SK-N-SH treated with all-trans-retinoic acid at 6 μM for 48 hours (cell line): ENCODE data around the gene LGI1.

Experiments used
- ATAC-seq: fragments of 200-7000 bp; cut with Tn5 transposase; 3 replicates; pipeline ENCODE4 v1.9.1; 2020; ENCODE audit warnings: mild to moderate bottlenecking, moderate library complexity
- BACH2 ChIP-seq: fragments of 250-450 bp; sonication (Bioruptor Pico); IDR thresholded peaks from 2 replicates; pipeline ENCODE4 v1.9.0; 2021; ENCODE audit warnings: mild to moderate bottlenecking, borderline replicate concordance
- CSDC2 ChIP-seq: fragments of 250-450 bp; sonication (Bioruptor Pico); IDR thresholded peaks from 2 replicates; pipeline ENCODE4 v1.5.0; 2020; ENCODE audit warnings: mild to moderate bottlenecking, moderate library complexity
- CSRNP3 ChIP-seq: fragments of 250-450 bp; sonication (Bioruptor Pico); IDR thresholded peaks from 2 replicates; pipeline ENCODE4 v1.5.1; 2021; ENCODE audit warnings: mild to moderate bottlenecking, moderate library complexity
- ESRRG ChIP-seq: fragments of 250-450 bp; sonication (Bioruptor Pico); IDR thresholded peaks from 2 replicates; pipeline ENCODE4 v1.6.1; 2021; ENCODE audit warnings: mild to moderate bottlenecking
- GLIS3 ChIP-seq: fragments of 250-450 bp; sonication (Bioruptor Pico); IDR thresholded peaks from 2 replicates; pipeline ENCODE4 v1.5.0; 2020; ENCODE audit warnings: mild to moderate bottlenecking, moderate library complexity
- ISL1 ChIP-seq: fragments of 250-450 bp; sonication (Bioruptor Pico); IDR thresholded peaks from 2 replicates; pipeline ENCODE4 v2.1.2; 2022; ENCODE audit warnings: mild to moderate bottlenecking, moderate library complexity
- OSR1 ChIP-seq: fragments of 250-450 bp; sonication (Bioruptor Pico); IDR thresholded peaks from 2 replicates; pipeline ENCODE4 v1.8.0; 2022; ENCODE audit warnings: moderate library complexity, mild to moderate bottlenecking, inconsistent platforms
- PATZ1 ChIP-seq: fragments of 250-450 bp; sonication (Bioruptor Pico); IDR thresholded peaks from 2 replicates; pipeline ENCODE4 v1.8.0; 2020; ENCODE audit warnings: mild to moderate bottlenecking, moderate library complexity, borderline replicate concordance
- POU6F1 ChIP-seq: fragments of 250-450 bp; sonication (Bioruptor Pico); IDR thresholded peaks from 2 replicates; pipeline ENCODE4 v1.8.0; 2021; ENCODE audit warnings: low read depth, mild to moderate bottlenecking, moderate library complexity, borderline replicate concordance
- PPARA ChIP-seq: fragments of 250-450 bp; sonication (Bioruptor Pico); IDR thresholded peaks from 2 replicates; pipeline ENCODE4 v1.5.0; 2020; ENCODE audit warnings: mild to moderate bottlenecking, borderline replicate concordance
- RARB ChIP-seq: fragments of 250-450 bp; sonication (Bioruptor Pico); IDR thresholded peaks from 2 replicates; pipeline ENCODE4 v1.8.0; 2021; ENCODE audit warnings: mild to moderate bottlenecking, moderate library complexity
- SNAI2 ChIP-seq: fragments of 250-450 bp; sonication (Bioruptor Pico); IDR thresholded peaks from 2 replicates; pipeline ENCODE4 v1.5.0; 2020; ENCODE audit warnings: mild to moderate bottlenecking, moderate library complexity
- TOX ChIP-seq: fragments of 250-450 bp; sonication (Bioruptor Pico); IDR thresholded peaks from 2 replicates; pipeline ENCODE4 v1.8.0; 2021; ENCODE audit warnings: mild to moderate bottlenecking, moderate library complexity, borderline replicate concordance
- ZC3H10 ChIP-seq: fragments of 250-450 bp; sonication (Bioruptor Pico); IDR thresholded peaks from 2 replicates; pipeline ENCODE4 v1.5.1; 2021; ENCODE audit warnings: mild to moderate bottlenecking, moderate library complexity
- ZFP3 ChIP-seq: fragments of 250-450 bp; sonication (Bioruptor Pico); IDR thresholded peaks from 2 replicates; pipeline ENCODE4 v1.5.0; 2020; ENCODE audit warnings: mild to moderate bottlenecking, moderate library complexity
- ZFP30 ChIP-seq: fragments of 450-650 bp; formaldehyde crosslinking; IDR thresholded peaks from 2 replicates; pipeline ENCODE4 v1.5.0; 2022; ENCODE audit warnings: mild to moderate bottlenecking, moderate library complexity
- ZNF565 ChIP-seq: fragments of 450-650 bp; formaldehyde crosslinking; conservative IDR thresholded peaks from 2 replicates; pipeline ENCODE4 v1.5.0; 2020; ENCODE audit warnings: low read depth, mild to moderate bottlenecking, moderate library complexity
- ZNF70 ChIP-seq: fragments of 450-650 bp; formaldehyde crosslinking; IDR thresholded peaks from 2 replicates; pipeline ENCODE4 v1.5.0; 2020; ENCODE audit warnings: mild to moderate bottlenecking, moderate library complexity
- ZNF8 ChIP-seq: fragments of 450-650 bp; formaldehyde crosslinking; IDR thresholded peaks from 2 replicates; pipeline ENCODE4 v1.5.0; 2020; ENCODE audit warnings: mild to moderate bottlenecking, moderate library complexity
- TF ChIP-seq, protein P1 (sequence below): fragments of 250-450 bp; sonication (Bioruptor Pico); IDR thresholded peaks from 2 replicates; pipeline ENCODE4 v1.5.0; 2020; ENCODE audit warnings: mild to moderate bottlenecking, moderate library complexity
- TF ChIP-seq, protein P2 (sequence below): fragments of 250-450 bp; sonication (Bioruptor Pico); IDR thresholded peaks from 2 replicates; pipeline ENCODE4 v1.5.1; 2020; ENCODE audit warnings: low read depth, mild to moderate bottlenecking, moderate library complexity

LGI1 gene

DNA sequence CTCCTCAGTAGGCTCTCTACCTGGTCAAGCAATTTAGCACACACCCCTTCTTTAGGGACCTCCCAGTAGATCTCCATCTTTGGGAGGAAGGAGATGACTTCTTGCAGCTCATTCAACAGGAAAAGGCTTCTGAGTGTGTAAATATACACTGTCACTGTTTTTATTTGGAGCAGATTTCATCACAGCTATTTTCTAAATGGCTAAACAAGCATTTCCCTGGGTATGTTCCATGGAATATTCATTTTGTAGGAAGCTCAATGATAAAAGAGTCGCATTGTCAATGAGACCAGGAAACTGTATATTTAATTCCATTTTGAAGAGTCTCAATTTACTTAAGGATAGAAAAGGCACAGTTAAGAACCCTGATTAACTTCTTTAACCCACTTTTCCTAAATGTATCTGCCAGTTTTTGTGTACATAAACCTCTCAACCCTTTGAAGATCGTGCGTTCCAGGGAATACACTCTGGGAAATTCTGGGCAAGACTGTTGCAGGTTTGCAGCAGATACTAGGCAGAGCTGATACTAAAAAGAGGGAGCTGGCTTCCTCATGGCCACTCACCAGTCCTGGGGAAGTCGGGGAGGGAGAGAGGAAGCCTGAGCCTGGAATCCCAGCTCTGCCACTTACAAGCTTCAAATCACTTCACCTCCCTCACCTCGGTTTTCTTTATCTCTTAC lies 10.1 kb downstream of the LGI1 start (continued):
- TF ChIP-seq PPARA (CRISPR knock-in tag) (no peak), ISL1 (no peak), RARB (CRISPR knock-in tag) (no peak), ZC3H10 (CRISPR knock-in tag) (no peak), ZNF565 (no peak)

DNA sequence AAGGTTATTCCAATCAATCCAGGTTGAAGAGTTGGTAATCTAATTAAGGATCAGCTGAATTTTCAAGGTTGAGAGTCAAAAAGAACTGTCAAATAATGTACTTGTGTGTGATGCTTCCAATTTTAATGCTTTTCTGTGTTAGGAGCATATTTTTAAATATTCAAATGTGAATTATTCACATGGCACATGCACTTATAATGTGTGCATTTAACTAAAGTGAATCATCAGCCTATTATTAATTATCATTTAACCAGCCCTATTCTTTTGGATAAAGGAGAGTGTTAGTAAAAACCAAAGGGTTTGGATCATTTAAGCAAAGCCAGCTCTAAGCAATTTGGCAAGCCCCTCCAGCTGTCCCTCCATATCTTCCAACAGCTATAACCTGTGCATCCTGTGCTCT lies 11.2 kb downstream of the LGI1 start:
- TF ChIP-seq ZFP30 (CRISPR knock-in tag) (no peak), BACH2 (CRISPR knock-in tag) (no peak), ZNF70 (no peak), ZFP3 (CRISPR knock-in tag) (no peak), PATZ1 (CRISPR knock-in tag) (no peak), CSDC2 (CRISPR knock-in tag) (no peak), ISL1 (no peak), ZNF8 (no peak), ZNF565 (no peak), OSR1 (no peak), SNAI2 (CRISPR knock-in tag) (no peak), TOX (no peak), ZC3H10 (CRISPR knock-in tag) (no peak), ESRRG (CRISPR knock-in tag) (no peak)
- TF ChIP-seq, protein P1, sequence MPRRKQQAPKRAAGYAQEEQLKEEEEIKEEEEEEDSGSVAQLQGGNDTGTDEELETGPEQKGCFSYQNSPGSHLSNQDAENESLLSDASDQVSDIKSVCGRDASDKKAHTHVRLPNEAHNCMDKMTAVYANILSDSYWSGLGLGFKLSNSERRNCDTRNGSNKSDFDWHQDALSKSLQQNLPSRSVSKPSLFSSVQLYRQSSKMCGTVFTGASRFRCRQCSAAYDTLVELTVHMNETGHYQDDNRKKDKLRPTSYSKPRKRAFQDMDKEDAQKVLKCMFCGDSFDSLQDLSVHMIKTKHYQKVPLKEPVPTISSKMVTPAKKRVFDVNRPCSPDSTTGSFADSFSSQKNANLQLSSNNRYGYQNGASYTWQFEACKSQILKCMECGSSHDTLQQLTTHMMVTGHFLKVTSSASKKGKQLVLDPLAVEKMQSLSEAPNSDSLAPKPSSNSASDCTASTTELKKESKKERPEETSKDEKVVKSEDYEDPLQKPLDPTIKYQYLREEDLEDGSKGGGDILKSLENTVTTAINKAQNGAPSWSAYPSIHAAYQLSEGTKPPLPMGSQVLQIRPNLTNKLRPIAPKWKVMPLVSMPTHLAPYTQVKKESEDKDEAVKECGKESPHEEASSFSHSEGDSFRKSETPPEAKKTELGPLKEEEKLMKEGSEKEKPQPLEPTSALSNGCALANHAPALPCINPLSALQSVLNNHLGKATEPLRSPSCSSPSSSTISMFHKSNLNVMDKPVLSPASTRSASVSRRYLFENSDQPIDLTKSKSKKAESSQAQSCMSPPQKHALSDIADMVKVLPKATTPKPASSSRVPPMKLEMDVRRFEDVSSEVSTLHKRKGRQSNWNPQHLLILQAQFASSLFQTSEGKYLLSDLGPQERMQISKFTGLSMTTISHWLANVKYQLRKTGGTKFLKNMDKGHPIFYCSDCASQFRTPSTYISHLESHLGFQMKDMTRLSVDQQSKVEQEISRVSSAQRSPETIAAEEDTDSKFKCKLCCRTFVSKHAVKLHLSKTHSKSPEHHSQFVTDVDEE (CRISPR knock-in tag) = no peak
- TF ChIP-seq, protein P2, sequence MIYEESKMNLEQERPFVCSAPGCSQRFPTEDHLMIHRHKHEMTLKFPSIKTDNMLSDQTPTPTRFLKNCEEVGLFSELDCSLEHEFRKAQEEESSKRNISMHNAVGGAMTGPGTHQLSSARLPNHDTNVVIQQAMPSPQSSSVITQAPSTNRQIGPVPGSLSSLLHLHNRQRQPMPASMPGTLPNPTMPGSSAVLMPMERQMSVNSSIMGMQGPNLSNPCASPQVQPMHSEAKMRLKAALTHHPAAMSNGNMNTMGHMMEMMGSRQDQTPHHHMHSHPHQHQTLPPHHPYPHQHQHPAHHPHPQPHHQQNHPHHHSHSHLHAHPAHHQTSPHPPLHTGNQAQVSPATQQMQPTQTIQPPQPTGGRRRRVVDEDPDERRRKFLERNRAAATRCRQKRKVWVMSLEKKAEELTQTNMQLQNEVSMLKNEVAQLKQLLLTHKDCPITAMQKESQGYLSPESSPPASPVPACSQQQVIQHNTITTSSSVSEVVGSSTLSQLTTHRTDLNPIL = no peak
- no peak for ATAC-seq

- no peak for ATAC-seq
- TF ChIP-seq ZFP30 (CRISPR knock-in tag) = no peak
- no peak for TF ChIP-seq CSRNP3 (CRISPR knock-in tag)
- no peak for TF ChIP-seq ZNF8
- TF ChIP-seq RARB (CRISPR knock-in tag) = no peak
- TF ChIP-seq, all 23 proteins: peak for 0
These were observed 13.6 kb downstream of the LGI1 start for GRCh38 chr10:93771354-93771753.

- no peak for ATAC-seq
- TF ChIP-seq CSRNP3 (CRISPR knock-in tag) (no peak), GLIS3 (CRISPR knock-in tag) (no peak), ZFP3 (CRISPR knock-in tag) (no peak), PPARA (CRISPR knock-in tag) (no peak), ZNF70 (no peak), PATZ1 (CRISPR knock-in tag) (no peak), POU6F1 (CRISPR knock-in tag) (no peak), ESRRG (CRISPR knock-in tag) (no peak)
- TF ChIP-seq, protein P1 (CRISPR knock-in tag) = no peak
These were observed 15.4 kb downstream of the LGI1 start for GRCh38 chr10:93773120-93773519.
